Middle frontal gyrus (tissue), 1 donor: ENCODE measurements around the gene AKR1C8.
"Not testable (repeated sequence)": the region's sequence is repeated elsewhere in the genome, so short reads cannot be mapped to it uniquely, and the experiment has no call there.

Experiments
- DNase-seq: peaks from one replicate; pipeline ENCODE4 v3.0.0-alpha.2; 2015; ENCODE audit warnings: low spot score; ENCODE audit errors: extremely low spot score

AKR1C8 gene

DNA sequence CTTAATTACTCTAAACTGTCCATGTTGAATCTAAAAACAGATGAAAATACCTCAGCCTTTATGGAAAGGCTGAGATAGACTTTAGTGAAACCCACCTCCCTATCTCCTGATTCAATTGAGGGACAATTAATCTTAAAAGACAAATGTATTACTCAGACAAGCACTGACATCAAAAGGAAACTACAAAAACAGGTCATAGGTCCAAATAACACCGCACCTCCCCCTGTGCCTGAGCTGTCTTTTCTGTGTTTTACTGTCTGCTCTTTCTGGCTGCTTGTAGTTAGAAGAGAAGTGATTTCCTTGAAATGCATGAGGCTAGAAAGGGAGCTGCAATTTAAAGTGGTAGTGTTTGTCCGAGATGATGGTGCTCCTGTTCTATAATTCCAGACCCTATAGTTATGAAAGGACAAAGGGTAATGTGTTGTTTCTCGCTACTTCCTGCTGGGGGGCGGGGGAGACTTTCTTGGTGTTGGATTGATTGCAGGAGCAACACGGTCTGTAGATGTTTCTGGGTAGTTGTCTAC, 16.0 kb downstream of the AKR1C8 start:
- DNase-seq = no peak

- DNase-seq = no peak
Measured at GRCh38 chr10:5165738-5166137, 19.2 kb downstream of the AKR1C8 start.

DNA sequence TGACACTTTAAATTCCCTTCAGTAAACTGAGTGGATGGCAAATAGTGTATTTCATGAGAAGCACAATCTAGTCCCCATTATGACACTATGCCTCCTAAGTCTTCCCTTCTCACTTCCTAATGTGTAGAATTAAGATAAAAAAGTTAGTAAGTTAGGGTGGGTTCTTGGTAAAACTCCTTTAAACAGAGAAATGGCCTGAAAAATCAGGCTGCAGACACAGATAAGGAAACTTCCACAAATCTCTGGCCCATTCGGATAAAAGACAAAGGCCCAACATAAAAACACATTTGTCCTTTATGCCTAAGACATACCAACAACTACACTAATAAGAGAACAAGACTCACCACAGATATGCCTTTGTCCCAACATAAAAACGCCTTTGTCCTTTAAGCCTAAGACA, 21.5 kb downstream of the AKR1C8 start:
- DNase-seq = no peak

- no peak for DNase-seq
Measured at GRCh38 chr10:5159126-5159525, 25.8 kb downstream of the AKR1C8 start.

- no peak for DNase-seq
Measured at GRCh38 chr10:5157501-5157900, 27.4 kb downstream of the AKR1C8 start.

- DNase-seq = no peak
Measured at GRCh38 chr10:5155951-5156350, 29.0 kb downstream of the AKR1C8 start.

DNA sequence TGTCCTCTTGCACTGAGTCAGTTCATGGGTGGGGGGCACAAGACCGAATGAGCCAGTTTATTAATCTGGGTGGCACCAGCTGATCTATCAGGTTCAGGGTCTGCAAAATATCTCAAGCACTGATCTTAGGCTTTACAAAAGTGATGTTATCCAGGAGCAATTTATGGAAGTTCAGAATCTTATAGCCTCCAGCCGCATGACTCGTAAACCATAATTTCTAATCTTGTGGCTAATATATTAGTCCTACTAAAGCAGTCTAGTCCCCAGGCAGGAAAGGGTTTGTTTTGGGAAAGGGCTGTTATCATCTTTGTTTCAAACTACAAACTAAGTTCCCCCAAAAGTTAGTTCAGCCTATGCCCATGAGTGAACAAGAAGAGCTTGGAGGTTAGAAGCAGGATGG, 33.9 kb downstream of the AKR1C8 start:
- DNase-seq = no peak

DNA sequence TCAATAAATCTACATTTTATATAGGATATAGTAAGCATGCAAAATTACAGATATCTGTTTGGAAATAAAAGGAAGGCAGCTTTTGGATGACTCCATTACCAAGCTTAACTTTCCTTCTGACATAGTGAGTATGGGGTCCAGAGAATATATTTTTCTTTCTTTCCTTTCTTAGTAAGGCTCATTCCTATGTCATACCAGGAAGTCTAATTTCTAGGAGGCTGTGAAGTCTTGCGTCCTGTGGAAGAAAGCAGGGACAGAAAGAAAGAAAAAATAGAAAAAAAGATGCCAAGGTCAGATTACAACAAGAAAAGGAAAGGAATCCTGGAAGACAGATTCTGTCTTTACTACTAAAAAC, 36.3 kb downstream of the AKR1C8 start:
- no peak for DNase-seq

GRCh38 chr10:5147981-5148677, 36.8 kb downstream of the AKR1C8 start:
- no peak for DNase-seq

DNA sequence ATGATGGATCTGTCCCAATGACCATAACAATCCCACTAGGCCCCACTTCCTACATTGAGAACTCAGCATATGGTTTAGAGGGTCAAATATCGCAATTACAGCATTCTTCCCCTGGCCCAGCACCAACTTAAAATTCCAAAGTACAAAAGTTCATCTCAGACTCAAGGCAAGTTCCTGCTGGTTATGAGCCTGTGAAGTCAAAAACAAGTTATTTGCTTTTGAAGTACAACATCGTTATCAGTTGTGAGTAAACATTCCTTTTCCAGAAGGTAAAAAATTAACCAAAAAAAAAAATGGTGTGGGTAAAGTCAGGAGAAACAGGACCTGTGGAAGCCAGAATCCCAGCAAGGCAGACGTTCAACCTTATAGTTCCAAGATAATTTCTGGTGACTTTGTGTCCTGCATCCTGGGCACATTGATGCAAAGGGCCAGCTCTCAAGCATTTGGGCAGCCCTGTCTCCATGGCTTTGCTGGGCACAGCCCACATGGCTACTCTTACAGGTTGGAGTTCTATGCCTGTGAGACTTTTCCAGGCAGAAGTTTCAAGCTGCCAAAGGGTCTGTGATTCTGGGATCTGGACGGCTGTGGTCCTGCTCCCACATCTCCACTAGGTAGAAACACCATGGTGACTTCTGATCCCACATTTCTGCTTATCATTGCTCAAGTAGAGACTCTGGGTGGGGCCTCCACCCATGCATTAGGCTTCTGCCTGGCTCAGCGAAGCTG, 37.5 kb downstream of the AKR1C8 start:
- DNase-seq = no peak

DNA sequence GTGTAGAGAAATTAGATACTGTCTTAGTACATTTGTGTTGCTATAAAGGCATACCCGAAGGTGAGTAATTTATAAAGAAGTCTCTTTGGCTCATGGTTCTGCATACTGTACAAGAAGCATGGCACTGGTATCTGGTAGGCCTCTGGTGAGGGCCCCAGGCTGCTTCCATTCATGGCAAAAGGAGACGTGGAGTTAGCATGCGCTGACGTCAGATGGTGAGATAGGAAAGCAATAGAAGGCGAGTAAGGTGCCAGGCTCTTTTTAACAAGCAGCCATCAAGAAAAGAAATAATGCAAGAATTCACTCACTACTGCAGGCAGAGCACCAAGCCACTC, 38.1 kb downstream of the AKR1C8 start:
- no peak for DNase-seq

DNA sequence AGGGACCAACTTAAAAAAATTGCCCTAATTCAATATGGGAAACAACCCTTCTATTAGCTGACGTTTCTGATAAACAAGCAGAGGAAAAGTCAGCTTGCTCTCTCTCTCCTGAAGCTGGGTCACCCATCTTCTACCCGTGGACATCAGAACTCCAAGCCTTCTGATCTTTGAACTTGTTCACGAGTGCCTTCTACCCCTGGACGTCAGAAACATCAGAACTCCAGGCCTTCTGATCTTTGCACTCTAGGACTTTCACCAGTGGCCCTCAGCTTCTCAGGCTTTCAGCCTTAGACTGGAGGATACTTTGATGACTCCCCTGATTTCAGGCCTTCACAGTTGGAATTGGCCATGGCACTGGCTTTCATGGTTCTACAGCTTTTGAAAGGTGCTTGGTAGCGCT, 41.8 kb downstream of the AKR1C8 start:
- no peak for DNase-seq

GRCh38 chr10:5142199-5142598, 42.8 kb downstream of the AKR1C8 start:
- DNase-seq = no peak

- DNase-seq = not testable (repeated sequence)
Measured at GRCh38 chr10:5137699-5138098, 47.3 kb downstream of the AKR1C8 start.

DNA sequence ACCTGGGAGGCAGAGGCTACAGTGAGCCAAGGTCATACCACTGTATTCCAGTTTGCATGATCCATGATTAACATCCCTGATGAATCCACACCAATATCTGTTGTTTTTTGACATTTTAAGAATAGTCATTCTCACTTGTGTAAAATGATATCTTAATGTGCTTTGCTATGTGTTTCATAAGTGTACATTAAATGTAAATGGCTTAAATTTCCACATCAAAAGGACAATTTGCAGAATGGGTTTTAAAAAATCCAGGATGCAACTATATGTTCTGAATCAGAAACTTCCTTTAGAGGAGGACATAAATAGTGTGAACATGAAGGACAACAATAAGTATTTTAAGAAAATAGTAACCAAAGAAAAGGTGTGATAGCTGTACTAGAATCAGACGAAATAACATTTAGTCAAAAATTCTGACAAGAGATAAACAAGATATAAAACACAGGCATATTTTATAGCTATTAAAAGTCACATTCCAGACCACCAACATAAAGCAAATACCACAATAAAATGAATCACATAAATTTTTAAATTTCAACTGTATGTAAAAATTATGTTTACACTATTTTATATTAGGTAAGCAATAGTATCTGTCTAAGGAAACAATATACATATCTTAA, 48.4 kb downstream of the AKR1C8 start:
- DNase-seq = no peak

DNA sequence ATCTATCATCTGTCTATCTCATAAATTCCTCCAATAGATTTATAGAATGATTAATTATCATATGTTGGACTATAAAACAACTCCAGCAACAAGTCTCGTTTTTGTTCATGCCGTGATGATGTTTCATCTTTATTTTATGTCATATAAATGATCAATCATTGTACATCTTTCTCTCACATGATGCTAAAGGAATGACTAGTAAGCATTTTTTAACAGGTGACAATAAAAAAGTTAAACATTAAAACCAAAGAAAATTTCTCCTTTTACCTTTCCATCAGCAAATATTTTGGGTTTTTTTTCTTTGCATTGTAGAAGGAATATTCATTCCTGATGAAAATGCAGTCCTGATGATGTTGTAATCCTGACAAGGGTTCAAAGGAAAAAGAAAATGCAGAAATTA, 49.4 kb downstream of the AKR1C8 start:
- DNase-seq = no peak

DNA sequence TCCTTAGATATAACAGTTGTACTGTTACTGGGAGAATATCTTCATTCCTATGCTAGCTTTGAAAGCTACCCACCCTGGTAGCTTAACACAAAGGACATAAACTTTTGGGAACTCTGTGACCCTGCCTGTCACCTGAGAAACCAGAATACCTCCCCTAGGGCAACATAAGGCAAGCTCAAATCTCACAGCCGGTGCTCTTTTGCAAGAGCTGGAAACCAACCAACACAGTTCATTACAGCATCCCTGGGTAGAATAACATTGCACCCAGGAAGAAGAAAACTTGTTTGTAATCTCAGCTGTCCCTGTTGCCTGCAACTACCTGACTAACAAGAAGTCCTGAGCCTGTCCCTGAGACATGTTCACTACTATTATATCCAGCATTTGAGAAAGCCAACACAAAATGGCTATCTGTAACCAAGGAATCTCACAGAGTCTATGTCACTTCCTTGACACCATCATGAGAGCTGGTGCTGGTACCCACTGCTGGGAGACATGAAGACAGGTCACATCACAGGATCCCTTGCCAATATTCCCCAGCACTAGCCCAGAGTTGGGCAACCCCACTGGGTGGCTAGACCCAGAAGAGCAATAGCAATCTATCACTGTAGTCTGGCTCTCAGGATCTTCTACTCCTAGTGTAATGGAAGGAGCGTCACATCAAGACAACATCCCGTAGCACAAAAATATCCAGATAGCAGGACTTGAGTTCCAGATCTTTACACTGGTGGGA, 59.5 kb downstream of the AKR1C8 start:
- DNase-seq = no peak

- no peak for DNase-seq
Measured at GRCh38 chr10:5123886-5124285, 61.1 kb downstream of the AKR1C8 start.

GRCh38 chr10:5119997-5120396, 65.0 kb downstream of the AKR1C8 start:
- not testable (repeated sequence) for DNase-seq

- no peak for DNase-seq
Measured at GRCh38 chr10:5117026-5117425, 67.9 kb downstream of the AKR1C8 start.

GRCh38 chr10:5116621-5117020, 68.3 kb downstream of the AKR1C8 start:
- no peak for DNase-seq

- not testable (repeated sequence) for DNase-seq
Measured at GRCh38 chr10:5109861-5110260, 75.1 kb downstream of the AKR1C8 start.
